Panc1 (cell line): ENCODE results near the gene ENO1.

Source experiments
- POLR2AphosphoS5 ChIP-seq: IDR thresholded peaks from 2 replicates; pipeline ENCODE4 v1.6.1; 2012; ENCODE audit warnings: mild to moderate bottlenecking, low read depth, low read length, moderate library complexity
- REST ChIP-seq, 2 experiments: IDR thresholded peaks; 2 replicates each; pipeline ENCODE4 v1.6.1; 2011 to 2012; ENCODE audit warnings: low read depth in 2 of 2, control low read depth in 1 of 2, low read length in 1 of 2, mild to moderate bottlenecking in 1 of 2, moderate library complexity in 1 of 2; ENCODE audit not compliant: insufficient read depth in 1 of 2
- SIN3A ChIP-seq: IDR thresholded peaks from 2 replicates; pipeline ENCODE4 v1.6.1; 2012; ENCODE audit warnings: low read depth, mild to moderate bottlenecking, low read length, moderate library complexity, borderline replicate concordance; ENCODE audit not compliant: insufficient read depth
- TF ChIP-seq, protein P1 (sequence below): fragments of 450-650 bp; IDR thresholded peaks from 2 replicates; pipeline ENCODE4 v1.5.1; 2017; ENCODE audit warnings: mild to moderate bottlenecking

DNA sequence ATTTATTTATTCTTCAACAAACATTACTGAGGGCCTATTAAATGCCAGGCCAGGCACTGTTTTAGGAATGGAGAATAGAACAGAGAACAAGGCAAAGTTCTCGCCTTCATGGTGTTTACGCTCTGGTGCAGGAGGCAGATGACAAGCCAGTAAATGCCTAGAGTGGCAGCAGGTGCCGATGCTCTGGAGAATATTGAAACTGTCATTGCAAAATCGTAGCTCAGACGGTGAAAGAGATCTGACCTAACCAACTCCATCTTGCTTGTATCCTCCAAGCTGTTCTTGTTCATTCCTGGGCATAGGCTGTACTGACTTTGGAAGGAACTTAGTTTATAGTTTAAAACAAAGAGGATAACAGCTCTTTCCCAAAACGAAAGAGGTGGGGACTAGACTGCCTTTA lies 13.5 kb upstream of the ENO1 start:
- TF ChIP-seq POLR2AphosphoS5 = no peak
- no peak for TF ChIP-seq SIN3A
- TF ChIP-seq REST (IDR thresholded peaks at IDR 0.05; ENCODE audit: insufficient read depth in 1 of 2, low read depth in 2 of 2, low read length in 1 of 2) = no peak
- TF ChIP-seq, protein P1, sequence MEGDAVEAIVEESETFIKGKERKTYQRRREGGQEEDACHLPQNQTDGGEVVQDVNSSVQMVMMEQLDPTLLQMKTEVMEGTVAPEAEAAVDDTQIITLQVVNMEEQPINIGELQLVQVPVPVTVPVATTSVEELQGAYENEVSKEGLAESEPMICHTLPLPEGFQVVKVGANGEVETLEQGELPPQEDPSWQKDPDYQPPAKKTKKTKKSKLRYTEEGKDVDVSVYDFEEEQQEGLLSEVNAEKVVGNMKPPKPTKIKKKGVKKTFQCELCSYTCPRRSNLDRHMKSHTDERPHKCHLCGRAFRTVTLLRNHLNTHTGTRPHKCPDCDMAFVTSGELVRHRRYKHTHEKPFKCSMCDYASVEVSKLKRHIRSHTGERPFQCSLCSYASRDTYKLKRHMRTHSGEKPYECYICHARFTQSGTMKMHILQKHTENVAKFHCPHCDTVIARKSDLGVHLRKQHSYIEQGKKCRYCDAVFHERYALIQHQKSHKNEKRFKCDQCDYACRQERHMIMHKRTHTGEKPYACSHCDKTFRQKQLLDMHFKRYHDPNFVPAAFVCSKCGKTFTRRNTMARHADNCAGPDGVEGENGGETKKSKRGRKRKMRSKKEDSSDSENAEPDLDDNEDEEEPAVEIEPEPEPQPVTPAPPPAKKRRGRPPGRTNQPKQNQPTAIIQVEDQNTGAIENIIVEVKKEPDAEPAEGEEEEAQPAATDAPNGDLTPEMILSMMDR = no peak
